ENCODE data around the gene WDR62.

The WDR62 gene

DNA sequence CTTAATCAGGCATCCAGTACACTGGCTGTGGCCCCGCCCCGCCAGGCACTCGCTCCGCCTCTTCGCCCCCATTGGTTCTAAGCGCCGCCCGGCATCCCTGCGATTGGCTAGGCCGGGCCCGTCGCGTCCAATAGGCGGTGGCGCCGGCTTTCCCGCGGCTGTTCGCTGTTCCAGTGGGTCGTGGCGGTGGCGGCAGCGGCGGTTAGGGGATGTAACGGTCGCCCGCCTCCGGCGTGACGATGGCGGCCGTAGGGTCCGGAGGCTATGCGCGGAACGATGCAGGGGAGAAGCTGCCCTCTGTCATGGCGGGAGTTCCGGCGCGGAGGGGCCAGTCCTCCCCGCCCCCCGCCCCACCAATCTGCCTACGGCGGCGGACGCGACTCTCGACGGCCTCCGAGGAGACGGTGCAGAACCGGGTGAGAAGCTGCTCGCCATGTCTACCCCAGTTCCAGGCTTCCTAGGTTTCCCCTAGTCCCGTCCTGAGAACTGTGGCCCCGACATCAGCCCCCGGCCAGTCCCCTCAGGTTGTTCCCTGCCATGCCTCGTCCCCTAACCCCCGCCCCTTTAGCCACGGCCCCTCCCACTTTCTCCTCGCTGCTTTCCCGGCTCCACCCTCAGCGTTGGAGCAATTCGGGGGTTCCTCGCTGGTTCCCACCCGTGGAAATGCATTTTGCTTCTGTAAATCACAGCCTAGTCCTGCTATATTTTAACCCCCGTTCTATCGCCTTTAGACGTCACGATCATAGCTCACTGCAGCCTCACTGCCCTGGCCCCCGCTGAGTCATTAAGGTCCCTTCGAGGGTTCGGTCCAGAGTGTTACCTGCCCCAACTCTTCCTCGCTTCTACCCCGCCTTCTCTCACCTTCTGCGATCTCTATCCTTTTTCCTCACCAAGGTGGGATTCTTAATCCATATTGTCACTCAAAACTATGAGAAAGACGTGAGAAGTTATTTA, at the start of gene WDR62:
TSS of gene WDR62 (plus strand) at position 165 of the 954 bp plus-strand sequence. CDS start at position 240, 75 bp downstream.
- DNase-seq (ENCODE audit: low spot score) = peak; percentile 93

DNA sequence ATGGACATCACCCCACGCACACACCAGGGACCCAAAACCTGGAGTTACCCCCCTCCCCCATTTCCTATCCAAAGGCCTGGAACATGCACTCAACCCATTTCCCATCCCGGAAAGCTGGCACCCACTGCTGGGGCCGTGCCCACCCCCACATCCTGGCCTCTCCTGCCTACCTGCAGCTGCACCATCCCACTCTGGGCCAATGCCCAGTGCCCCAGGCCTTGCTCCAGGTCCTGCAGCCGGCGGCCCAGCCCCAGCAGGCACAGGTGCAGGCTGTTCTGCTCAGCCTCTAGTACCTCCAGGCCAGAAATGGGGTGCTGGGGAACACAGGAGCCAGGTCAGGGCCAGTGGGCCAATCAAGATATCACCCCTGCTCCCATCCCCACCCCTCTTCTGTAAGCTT, 47.7 kb upstream of the WDR62 start:
- no peak for DNase-seq (ENCODE audit: low spot score)

GRCh38 chr19:36008336-36008978, 46.2 kb upstream of the WDR62 start, which contains the start of gene SYNE4:
TSS of gene SYNE4 (minus strand) at chr19:36008813. CDS start at chr19:36008681, 132 bp downstream.
- DNase-seq (ENCODE audit: low spot score) = no peak

DNA sequence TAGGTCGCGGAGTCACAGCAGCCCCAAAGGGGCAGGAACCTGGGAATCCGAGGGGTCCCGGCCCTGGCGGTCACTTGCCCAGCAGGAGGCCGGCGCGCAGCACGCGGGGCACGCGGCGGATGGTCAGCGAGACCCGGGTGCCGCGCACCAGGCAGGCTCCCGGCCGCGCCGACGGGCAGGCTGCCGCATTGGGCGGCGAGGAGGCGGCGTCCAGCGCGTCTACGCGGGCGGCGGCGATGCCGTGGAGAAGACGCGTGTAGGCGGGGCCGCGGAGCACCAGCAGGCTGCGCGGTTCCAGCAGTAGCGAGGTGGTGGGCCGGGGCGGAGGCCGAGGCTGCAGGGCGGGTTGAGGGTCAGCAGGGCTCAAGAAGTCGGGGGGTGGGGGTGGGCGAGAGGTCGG, 45.5 kb upstream of the WDR62 start:
- no peak for DNase-seq (ENCODE audit: low spot score)

DNA sequence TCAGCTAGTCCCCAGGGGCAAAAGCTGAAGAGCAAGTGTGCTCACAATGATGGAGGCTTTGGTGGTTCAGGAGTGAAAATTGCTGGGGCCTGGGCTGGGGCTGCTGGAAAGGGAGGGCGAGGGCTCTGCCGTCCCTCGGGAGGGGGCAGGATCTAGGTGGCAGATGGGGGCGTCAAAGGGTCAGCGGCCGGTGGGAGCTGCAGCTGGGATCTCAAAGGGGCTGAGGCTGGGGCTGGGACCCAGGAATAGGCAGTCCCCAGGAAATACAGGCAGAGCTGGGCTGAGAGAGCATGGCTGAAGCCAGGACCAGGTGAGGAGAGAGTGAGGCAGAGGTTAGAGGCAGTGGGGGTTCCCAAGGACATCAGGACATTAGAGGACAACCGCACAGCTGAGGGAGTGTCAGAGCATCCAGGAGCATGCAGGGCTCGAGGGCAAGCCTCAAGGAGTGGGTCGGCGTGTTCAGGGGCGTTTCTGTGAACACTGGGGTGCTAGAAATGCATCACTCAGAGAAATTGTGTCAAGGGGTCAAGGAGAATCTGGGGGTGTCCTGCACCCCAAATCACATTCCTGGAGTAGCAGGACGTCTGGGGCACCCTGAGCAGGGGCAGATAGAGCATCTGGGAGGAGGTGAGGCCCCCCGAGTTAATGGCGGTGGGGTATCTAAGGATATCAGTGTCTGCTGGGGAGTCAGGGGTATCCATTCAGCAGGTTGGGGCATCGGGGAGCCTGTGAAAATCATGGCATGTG, 44.9 kb upstream of the WDR62 start:
- DNase-seq (ENCODE audit: low spot score) = no peak

DNA sequence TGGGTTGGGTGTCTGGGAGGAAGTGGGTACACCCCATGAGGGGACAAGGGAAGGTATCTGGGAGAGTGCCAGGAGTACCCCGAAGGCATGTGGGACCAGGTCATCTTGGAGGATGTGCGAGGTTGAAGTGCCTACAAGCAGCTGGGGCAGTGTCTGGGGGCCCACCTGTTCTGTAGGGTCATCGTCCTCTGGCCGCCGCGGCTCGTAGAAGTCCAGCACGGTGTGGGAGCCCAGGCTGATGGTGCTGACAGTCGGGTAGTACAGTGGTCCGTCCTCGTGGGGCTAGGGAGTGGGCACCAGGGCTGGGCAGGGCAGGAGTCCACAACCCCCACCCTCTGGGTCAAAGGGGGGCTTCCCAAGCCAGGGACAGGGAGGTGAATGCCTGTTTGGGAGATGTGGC, 44.3 kb upstream of the WDR62 start:
- no peak for DNase-seq (ENCODE audit: low spot score)

DNA sequence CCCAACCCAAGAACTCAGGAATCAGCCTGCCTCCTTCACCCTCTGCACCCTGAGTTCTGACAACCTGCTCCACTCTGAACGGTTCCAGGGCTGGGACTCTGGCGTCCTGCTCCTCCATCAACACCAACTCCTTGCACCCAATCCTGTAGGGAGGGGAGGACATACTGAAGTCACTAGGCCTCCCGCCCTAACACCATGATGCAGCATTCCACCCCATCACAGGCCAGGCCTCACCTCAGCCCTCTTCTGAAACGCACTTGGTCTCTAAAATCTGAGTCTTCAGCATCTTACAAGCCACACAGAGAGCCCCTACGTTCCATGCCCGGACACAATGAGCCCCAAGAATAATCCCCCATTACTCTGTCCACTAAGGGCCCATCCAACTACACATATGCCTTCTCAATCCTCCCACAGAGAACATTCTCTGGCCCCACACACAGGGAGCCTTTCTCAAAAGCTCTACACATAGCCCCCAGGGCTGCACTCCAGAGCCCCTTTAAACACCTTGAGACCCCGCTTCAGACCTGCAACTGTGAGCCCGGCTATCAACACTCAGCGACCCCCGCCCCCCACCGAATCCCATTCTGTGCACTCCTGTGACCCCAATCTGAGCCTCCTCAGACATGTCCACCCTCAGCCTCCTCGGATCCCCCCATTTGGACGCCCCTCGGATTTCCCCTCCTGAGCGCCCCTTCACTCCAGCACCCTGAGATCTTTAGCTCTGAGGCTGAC, 41.3 kb upstream of the WDR62 start:
- no peak for DNase-seq (ENCODE audit: low spot score)

- peak; percentile 99 for DNase-seq (ENCODE audit: low spot score)
Observed at GRCh38 chr19:36014012-36014924, 40.4 kb upstream of the WDR62 start, which contains the start of gene ALKBH6. TSS of gene ALKBH6 (minus strand) at chr19:36014213. CDS start at chr19:36013397, 816 bp downstream.

DNA sequence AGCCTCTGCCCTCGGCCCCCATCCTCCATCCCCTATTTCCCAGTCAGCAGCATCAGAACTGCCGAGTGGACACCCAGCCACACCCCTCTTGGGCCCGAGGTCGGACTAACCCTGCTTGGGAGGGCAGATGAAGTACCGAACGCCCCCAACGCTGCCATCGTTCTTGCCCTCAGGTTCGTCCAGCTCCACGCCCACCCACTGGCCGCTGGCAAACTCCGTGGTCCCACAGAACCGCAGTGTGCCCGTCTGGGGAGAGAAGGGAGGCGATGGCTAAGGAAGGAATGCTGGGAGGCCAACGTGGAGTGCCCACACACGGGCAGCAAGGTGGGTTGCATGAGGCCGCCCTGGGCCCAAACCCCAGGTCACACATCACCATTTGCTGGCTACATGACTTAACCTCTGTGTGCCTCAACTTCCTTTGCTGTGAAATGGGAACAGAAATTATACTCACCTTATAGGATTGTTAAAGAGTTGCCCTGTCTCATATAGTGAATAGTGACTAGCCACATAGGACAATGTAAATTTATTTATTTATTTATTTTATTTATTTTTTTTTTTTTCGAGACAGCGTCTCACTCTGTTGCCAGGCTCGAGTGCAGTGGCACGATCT, 35.5 kb upstream of the WDR62 start:
- DNase-seq (ENCODE audit: low spot score) = no peak

DNA sequence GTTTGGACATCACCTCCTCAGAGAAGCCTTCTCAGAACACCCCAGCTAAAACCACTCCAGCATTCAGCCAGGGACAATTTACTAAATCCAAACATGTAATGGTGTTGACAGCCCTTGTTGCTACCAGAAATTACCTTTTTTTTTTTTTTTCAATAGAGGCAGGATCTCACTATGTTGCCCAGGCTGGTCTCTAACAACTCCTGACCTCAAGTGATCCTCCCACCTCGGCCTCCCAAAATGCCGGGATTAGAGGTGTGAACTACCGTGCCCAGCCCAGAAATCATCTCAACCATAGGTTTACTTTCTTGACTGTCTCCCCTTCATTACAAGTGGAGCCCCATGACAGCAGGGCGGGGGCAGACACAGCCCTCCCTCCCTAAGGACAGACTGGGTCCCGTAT, 31.3 kb upstream of the WDR62 start:
- no peak for DNase-seq (ENCODE audit: low spot score)

GRCh38 chr19:36025541-36025940, 29.2 kb upstream of the WDR62 start:
- DNase-seq (ENCODE audit: low spot score) = no peak

- no peak for DNase-seq (ENCODE audit: low spot score)
Observed at GRCh38 chr19:36026091-36026876, 28.4 kb upstream of the WDR62 start.

GRCh38 chr19:36027696-36028095, 27.0 kb upstream of the WDR62 start:
- no peak for DNase-seq (ENCODE audit: low spot score)

DNA sequence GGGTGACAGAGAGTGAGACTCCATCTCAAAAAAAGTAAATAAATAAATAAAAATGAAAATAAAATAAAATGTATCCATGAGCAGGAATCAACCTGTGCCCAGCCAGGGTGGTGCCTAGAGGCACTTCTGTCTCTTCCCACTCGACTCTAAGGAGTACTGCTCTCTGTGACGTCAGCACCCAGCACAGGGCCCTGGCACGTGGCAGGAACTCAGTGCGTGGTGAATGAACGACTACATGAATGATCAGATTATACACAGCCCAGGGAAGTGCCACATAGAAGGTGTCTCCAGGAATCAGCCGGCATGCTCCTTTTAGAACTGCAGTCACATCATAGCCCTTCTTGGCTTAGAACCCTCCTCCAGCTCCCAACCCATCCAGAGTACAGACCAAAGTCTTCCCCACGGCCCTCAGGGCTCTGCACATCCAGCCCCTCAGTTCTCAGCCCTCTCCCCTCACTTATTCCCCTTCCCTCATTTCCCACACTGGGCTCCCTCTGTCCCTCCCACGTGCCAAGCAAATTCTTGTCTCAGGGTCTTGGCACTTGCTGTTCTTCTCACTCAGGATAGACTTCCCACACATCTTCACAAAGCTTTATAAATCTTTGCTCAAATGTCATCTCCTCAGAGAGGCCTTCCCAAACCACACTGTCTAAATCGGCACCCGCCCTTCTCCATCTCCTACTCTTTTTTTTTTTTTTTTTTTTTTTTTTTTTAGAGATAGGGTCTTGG, 26.2 kb upstream of the WDR62 start:
- DNase-seq (ENCODE audit: low spot score) = no peak

- no peak for DNase-seq (ENCODE audit: low spot score)
Observed at GRCh38 chr19:36030264-36031148, 24.2 kb upstream of the WDR62 start.

DNA sequence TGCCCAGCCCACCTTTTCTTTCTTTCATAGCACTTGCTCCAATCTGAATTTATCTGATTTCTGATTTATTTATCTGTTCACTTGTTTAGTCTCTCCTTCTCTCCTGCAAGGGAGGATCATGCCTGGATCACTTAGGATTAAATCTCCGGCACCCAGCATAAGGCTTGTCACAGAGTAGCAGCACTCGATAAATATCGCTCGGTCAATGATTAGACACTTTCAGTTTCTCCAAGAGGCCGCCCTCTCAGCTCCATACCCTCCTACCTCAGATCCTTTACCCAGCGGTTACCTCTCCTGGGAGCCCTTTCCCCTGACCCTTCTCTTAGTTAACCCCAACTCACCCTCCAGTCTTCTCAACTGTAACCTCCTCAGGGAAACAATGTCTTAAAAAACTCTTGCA, 23.4 kb upstream of the WDR62 start:
- DNase-seq (ENCODE audit: low spot score) = no peak

GRCh38 chr19:36032251-36033104, 22.2 kb upstream of the WDR62 start, which contains the start of gene CLIP3:
TSS of gene CLIP3 (minus strand) at chr19:36032873. CDS start at chr19:36032357, 516 bp downstream.
- no peak for DNase-seq (ENCODE audit: low spot score)
